GM21529 (cell line): ENCODE data around the gene TAF7.
A peak's percentile ranks its signal among the peaks of the same experiment; 100 is the strongest.
"Not testable (repeated sequence)": the region's sequence is repeated elsewhere in the genome, so short reads cannot be mapped to it uniquely, and the experiment has no call there.

ENCODE experiments used
- ATAC-seq: cut with Tn5 transposase; IDR thresholded peaks from one replicate; pipeline ENCODE4 v1.9.1; 2021; ENCODE audit not compliant: unreplicated experiment

The TAF7 gene

DNA sequence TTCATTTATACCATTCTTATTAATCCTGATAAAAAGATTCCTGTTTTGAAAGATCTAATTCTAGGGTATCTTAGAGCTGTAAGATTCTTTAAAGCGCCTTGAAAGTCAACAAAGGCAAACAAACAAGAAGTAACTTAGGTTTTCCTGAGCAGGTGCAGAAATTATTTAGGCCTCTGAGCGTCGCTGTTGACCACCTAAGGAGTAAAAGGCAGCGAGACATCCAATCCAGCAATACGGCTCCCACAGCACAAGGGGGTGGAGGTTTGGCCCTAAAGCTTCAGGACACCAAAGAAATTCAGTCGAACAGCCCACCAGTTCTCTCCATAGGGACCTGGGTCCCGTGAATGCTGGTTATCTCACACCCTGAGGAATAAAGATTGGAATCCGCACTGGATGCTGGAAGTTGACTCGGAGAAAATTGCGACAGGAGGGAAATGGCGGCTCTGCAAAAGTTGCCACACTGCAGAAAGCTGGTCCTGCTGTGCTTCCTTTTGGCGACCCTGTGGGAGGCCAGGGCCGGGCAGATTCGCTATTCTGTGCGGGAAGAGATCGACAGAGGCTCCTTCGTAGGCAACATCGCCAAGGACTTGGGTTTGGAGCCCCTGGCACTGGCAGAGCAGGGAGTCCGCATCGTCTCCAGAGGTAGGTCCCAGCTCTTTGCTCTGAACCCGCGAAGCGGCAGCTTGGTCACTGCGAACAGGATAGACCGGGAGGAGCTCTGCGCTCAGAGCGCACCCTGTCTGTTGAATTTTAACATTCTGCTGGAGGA lies 18.1 kb upstream of the TAF7 start, which contains the start of gene PCDHGA2:
Gene PCDHGA2, plus strand, starts transcription at position 223 of the 769 bp plus-strand sequence.
- no peak for ATAC-seq

- ATAC-seq, result not testable (repeated sequence)
Measured at GRCh38 chr5:141332571-141332970, 12.0 kb upstream of the TAF7 start.

- ATAC-seq, result no peak
Measured at GRCh38 chr5:141330299-141331080, 9.9 kb upstream of the TAF7 start, which contains the start of gene PCDHGA1. Gene PCDHGA1, plus strand, starts transcription at chr5:141330514.

- ATAC-seq, result no peak
Measured at GRCh38 chr5:141328231-141328630, 7.6 kb upstream of the TAF7 start.

DNA sequence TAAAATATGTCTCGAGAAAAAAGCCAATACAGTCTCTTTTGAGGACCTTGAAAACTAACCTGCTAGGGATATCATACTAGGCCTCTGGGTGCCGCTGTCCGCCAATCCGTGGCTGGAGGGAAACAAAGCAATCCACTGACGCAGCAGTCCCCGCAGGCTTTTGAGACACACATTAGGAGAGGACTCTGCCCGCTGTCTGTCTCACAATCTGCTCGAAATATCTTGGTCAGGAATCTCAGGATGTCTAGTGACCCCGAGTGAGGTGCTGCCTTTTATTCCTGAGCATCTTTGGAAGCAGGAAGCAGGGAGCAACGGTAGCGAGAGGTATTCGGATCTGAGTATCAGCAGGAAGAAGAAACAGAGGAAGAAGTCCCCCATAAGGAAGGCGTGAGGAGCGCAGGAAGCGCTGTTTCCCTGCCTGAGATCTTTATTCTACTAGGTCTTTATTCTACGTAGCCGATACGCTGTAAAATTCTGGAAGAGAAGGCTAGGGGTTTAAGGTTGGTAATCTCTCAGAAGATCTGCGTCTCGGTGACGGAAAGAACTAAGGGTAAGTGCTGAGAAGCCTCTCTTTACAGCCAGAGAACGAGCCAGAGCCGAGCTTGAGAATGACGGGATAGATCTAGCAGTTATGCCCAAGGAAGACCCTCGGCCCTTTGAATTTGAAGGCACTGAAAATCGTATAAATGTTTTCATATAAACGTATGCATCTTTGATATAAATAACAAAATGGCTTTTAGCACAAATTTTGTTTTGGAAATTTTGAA lies 5.7 kb upstream of the TAF7 start:
- ATAC-seq, result peak; percentile 96

GRCh38 chr5:141322261-141322660 lies 1.7 kb upstream of the TAF7 start:
- ATAC-seq, result no peak

DNA sequence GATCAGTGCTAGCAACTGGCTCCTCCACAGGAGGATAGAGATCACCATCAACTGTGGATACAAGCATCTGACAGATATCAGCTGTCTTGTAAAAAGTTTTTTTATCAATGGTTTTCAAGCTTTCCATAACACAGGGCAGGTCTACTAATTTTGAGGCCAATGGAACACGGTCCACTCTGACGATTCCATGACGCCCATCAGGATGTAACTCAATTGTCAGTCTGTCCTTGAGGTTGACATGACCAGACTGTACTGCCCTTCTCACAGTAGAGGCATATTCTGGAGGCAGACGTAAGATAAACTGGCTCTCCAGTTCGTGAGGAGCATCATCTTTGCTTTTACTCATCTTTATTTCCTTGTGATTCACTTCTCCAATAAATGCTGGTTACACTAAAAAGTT lies 885 bp downstream of the TAF7 start:
- ATAC-seq, result no peak

- ATAC-seq, result no peak
Measured at GRCh38 chr5:141319202-141319601, 1.4 kb downstream of the TAF7 start.

- ATAC-seq, result not testable (repeated sequence)
Measured at GRCh38 chr5:141316963-141317362, 3.6 kb downstream of the TAF7 start.

- no peak for ATAC-seq
Measured at GRCh38 chr5:141313711-141314110, 6.9 kb downstream of the TAF7 start.

- no peak for ATAC-seq
Measured at GRCh38 chr5:141306630-141307029, 14.0 kb downstream of the TAF7 start.

- no peak for ATAC-seq
Measured at GRCh38 chr5:141303756-141304155, 16.8 kb downstream of the TAF7 start, which contains the start of gene SLC25A2. Gene SLC25A2, minus strand, starts transcription at chr5:141304049. Its CDS starts 184 bp downstream, at chr5:141303865.

- no peak for ATAC-seq
Measured at GRCh38 chr5:141298376-141298775, 22.2 kb downstream of the TAF7 start.

DNA sequence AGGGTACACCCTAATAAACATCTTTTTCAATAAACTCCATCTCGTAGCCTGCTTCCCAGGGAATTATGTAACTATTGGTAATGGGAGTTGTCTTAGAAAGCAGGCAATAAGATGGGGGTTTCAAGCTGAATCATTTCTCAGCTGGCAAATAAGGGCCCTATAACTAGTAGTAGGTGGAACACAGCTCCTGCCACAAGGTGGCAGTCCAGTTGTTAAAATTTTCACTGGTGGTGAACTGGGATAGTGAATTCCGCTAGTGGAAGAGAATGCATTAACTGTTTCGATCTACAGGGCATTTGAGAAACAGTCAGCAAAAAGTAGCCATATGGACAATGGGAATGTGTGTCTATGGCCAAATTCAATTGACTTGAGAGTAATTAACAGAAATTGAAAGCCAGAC lies 47.7 kb downstream of the TAF7 start:
- ATAC-seq, result no peak

- no peak for ATAC-seq
Measured at GRCh38 chr5:141269195-141269594, 51.4 kb downstream of the TAF7 start.
